ENCODE data around the gene ANAPC10. TPM values are rescaled to one million over a fixed set of nuclear protein-coding genes. Genes with fewer than 3 reads are reported as not detected.
A peak's percentile ranks its signal among the peaks of the same experiment; 100 is the strongest.

The ANAPC10 gene
- total RNA-seq, 3 donors from 2014 or later, result 12.6 to 14.7 (median 13.5) TPM

DNA sequence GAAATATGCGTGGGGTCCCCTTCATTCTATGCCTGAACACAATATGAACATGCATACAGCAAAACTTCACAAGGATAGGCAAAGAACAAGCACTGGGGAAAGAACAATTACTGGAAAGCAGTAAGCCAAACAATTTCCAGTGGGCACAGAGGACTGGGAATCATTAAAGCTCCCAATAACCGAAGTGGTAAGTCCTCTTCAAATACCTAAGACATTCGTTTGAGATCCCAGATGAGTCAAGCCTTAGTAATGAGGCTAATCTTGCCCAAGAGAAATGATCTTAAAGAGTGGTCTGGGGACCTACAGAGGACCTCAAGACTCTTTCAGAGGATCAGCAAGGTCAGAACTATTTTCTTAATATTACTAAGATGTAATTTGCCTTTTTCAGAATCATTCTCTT lies 28.6 kb downstream of the ANAPC10 start:
- no peak for DNase-seq
- TF ChIP-seq, protein P1, sequence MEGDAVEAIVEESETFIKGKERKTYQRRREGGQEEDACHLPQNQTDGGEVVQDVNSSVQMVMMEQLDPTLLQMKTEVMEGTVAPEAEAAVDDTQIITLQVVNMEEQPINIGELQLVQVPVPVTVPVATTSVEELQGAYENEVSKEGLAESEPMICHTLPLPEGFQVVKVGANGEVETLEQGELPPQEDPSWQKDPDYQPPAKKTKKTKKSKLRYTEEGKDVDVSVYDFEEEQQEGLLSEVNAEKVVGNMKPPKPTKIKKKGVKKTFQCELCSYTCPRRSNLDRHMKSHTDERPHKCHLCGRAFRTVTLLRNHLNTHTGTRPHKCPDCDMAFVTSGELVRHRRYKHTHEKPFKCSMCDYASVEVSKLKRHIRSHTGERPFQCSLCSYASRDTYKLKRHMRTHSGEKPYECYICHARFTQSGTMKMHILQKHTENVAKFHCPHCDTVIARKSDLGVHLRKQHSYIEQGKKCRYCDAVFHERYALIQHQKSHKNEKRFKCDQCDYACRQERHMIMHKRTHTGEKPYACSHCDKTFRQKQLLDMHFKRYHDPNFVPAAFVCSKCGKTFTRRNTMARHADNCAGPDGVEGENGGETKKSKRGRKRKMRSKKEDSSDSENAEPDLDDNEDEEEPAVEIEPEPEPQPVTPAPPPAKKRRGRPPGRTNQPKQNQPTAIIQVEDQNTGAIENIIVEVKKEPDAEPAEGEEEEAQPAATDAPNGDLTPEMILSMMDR (IDR thresholded peaks at IDR 0.05), result no peak
- Histone ChIP-seq H3K36me3 (ENCODE audit: low read depth) (no peaks in the 10 kb centered on the region), H3K4me1 (ENCODE audit: low read depth) (no peaks in the 10 kb centered on the region), H3K4me3 (no peak overlapping the region), H3K9me3 (no peaks in the 10 kb centered on the region)
- no peak for ATAC-seq
- intact Hi-C loops (cut with DNase I, micrococcal nuclease), result no loop called here

DNA sequence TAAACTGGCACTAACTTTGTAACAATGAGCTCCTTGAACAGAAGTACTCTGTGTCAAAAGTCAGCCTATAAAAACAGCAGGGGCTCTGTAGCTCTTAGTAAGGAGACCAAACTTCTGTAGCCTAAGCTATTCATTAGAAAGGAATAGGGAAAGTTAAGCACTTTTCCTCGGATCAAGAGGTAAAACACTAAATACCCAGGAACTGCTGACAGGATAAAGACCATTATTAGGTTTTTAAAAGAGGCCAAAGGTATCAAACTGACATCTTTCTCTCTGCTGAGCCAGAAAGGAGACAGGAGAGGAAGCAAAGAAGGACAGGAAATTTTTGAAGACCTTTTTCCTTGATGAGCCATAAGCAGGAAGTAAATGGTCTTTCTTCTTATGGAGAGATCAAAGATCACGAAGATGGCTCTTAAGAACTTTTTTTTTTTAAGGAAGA lies 31.9 kb downstream of the ANAPC10 start:
- Histone ChIP-seq H3K4me3 (no peak overlapping the region), H3K36me3 (ENCODE audit: low read depth) (no peaks in the 10 kb centered on the region), H3K4me1 (ENCODE audit: low read depth) (no peaks in the 10 kb centered on the region), H3K9me3 (no peaks in the 10 kb centered on the region)
- no peak for DNase-seq
- ATAC-seq, result peak; percentile 78
- intact Hi-C loops (cut with DNase I, micrococcal nuclease), result no loop called here
- TF ChIP-seq, protein P1 (IDR thresholded peaks at IDR 0.05), result no peak

DNA sequence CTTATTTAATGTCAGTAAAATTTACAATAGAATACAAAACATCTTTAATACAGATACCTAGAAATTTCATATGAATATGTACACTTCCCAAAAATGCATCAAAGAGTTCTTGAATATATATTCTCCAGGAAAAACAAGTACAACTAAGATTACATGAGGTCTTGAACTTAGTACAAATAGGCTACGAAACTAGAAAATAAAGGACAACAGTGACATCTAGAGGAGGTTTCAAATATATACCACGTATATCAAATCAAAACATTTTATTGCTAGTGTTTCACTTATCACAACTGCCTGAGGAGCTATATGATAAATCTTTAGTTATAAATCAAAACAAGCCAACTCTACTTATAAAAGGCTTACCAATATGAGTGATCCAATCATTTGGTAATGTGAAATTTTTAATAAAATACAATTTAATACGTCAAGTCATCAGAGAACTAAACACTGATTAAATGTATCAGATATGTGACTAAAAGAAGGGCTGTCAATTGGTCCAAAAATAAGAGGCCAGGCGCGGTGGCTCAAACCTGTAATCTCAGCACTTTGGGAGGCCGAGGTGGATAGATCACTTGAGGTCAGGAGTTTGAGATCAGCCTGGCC lies 36.6 kb downstream of the ANAPC10 start:
- DNase-seq (no peak), ATAC-seq (peak; percentile 76)

DNA sequence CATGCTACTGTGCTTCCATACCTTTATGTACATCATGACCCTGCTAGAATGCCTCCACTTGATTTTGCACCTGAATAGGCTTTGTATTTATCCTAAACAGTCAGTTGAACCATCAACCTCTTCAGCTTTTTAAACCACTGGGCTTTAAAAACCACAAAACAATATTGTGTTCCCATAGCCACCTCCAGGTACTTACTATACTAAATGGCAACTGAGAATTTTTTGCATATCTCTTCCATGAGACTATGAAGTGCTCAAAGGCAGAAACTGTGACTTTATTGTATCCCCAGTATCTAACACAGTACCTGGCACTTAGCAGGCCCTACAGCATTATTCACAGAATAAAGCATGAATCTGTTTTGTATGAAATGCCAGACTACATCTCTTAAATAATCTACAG lies 39.7 kb downstream of the ANAPC10 start:
- DNase-seq (no peak), ATAC-seq (no peak)
- intact Hi-C loops (cut with DNase I, micrococcal nuclease), result no loop called here
- Histone ChIP-seq H3K9me3 (no peaks in the 10 kb centered on the region), H3K36me3 (ENCODE audit: low read depth) (no peaks in the 10 kb centered on the region), H3K4me3 (no peak overlapping the region), H3K4me1 (ENCODE audit: low read depth) (no peaks in the 10 kb centered on the region)
- TF ChIP-seq, protein P1 (IDR thresholded peaks at IDR 0.05), result no peak

More for the DNA sequence above, 36.6 kb downstream of the ANAPC10 start:
- Histone ChIP-seq H3K9me3 (no peaks in the 10 kb centered on the region), H3K4me3 (no peak overlapping the region), H3K4me1 (ENCODE audit: low read depth) (no peaks in the 10 kb centered on the region), H3K36me3 (ENCODE audit: low read depth) (no peaks in the 10 kb centered on the region)
- TF ChIP-seq, protein P1 (IDR thresholded peaks at IDR 0.05), result peak; percentile 18
- intact Hi-C loops (cut with DNase I, micrococcal nuclease), result no loop called here

DNA sequence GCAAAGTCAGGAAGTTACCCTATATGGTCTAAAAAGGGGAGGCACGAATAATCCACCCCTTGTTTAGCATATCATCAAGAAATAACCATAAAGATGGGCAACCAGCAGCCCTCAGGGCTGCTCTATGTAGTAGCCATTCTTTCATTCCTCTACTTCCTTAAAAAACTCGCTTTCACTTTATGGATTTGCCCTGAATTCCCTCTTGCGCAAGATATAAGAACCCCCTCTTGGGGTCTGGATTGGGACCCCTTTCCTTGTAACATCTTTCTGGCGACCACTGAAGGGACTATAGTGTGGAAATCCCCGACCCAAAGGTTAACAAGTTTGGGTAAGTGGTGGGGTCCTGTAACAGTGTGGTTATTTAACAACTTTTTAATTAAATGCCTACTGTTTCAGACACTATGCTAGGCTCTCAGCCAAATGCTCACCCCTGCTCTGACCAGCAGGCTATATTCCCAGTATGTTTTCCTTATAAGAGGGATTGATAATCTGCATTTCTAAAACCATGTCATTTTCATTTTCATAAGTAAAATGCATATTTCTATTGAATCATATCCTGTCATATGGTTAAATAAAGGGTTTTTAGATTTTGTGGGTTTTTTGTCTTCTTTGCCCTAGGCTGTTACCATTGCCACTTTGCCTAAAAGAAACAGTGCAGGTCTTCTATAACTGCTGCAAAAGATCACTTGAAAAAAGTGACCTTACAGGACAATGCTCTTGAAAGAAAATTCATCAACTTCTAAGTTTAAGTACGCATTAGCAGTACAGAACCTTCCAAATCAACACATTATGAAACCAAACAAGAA lies 41.5 kb downstream of the ANAPC10 start:
- no peak overlapping the region for H3K4me3 ChIP-seq
- DNase-seq (no peak), ATAC-seq (no peak)
- intact Hi-C loops (cut with DNase I, micrococcal nuclease), result no loop called here
- no peaks in the 10 kb centered on the region for H3K4me1 ChIP-seq (ENCODE audit: low read depth)
- no peaks in the 10 kb centered on the region for H3K9me3 ChIP-seq
- no peaks in the 10 kb centered on the region for H3K36me3 ChIP-seq (ENCODE audit: low read depth)
- TF ChIP-seq, protein P1 (IDR thresholded peaks at IDR 0.05), result no peak

Data from mucosa of descending colon (tissue), 3 donors.